T-helper 17 cell (primary cell): ENCODE results near the gene TAF5L. TPM values are rescaled to one million over a fixed set of nuclear protein-coding genes. Genes with fewer than 3 reads are reported as not detected.
A peak's percentile ranks its signal among the peaks of the same experiment; 100 is the strongest.

Experiments
- ATAC-seq: fragments of 150-1000 bp; cut with Tn5 transposase; 2 replicates; pipeline ENCODE4 v1.10.0; 2021; ENCODE audit warnings: mild to moderate bottlenecking, moderate library complexity
- DNase-seq, 3 donors: peaks; one replicate each; pipeline versions ENCODE4 v3.0.0 to v3.0.0-alpha.2; 2020 to 2021
- H3K9me3 ChIP-seq: one replicate; pipeline ENCODE4 v1.7.0; 2013; ENCODE audit warnings: low read length, mild to moderate bottlenecking; ENCODE audit not compliant: control insufficient read depth, poor library complexity, severe bottlenecking
- H3K27ac Mint-ChIP-seq: one replicate; pipeline ENCODE4 v1.8.0; 2022; ENCODE audit warnings: mild to moderate bottlenecking, moderate library complexity, mixed read lengths
- H3K27me3 Mint-ChIP-seq: one replicate; pipeline ENCODE4 v1.8.0; 2022; ENCODE audit warnings: mixed read lengths
- H3K36me3 Mint-ChIP-seq: one replicate; pipeline ENCODE4 v1.8.0; 2022; ENCODE audit warnings: low read depth, mixed read lengths
- H3K4me1 Mint-ChIP-seq: one replicate; pipeline ENCODE4 v1.8.0; 2022; ENCODE audit warnings: mild to moderate bottlenecking, mixed read lengths
- H3K4me3 Mint-ChIP-seq: one replicate; pipeline ENCODE4 v1.8.0; 2022; ENCODE audit warnings: mild to moderate bottlenecking, moderate library complexity, mixed read lengths
- total RNA-seq, 4 donors: library from RNA in 2 of 4; stranded (reverse) in 2 of 4; gene quantifications; one replicate each; pipeline ENCODE4 v1.2.3 and lab custom pipeline; 2022 to 2026

Gene TAF5L
- total RNA-seq, 2 donors from 2014 or later: 24.2 to 34.2 TPM

DNA sequence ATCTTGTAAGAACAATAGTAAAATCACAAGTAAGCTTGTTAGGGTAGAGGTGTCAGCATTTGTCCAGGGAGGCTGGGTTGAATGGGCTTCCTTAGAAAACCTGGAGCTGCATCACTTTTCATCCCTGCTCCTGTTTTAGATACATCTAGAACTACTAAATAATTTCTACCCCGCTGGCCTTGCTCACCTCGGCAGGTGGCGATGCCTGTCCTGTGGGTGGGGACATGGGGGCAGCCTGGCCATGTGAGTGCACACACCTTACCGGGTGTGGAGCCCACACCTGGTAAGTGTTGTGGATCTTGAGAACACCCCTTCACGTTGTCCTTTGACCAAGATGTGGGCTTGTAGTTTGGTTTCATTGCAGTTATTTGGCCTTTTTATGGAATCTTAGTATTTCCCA is 29.9 kb upstream of the TAF5L start:
- H3K9me3 ChIP-seq: no peaks in the 10 kb centered on the region
- DNase-seq (no peak), ATAC-seq (no peak)
- H3K4me1 Mint-ChIP-seq: peaks cover under 1% of the 10 kb centered on the region
- no peaks in the 10 kb centered on the region for H3K36me3 Mint-ChIP-seq
- H3K27ac Mint-ChIP-seq: peak overlapping the region; percentile 39
- H3K27me3 Mint-ChIP-seq: no peaks in the 10 kb centered on the region
- no peak overlapping the region for H3K4me3 Mint-ChIP-seq

DNA sequence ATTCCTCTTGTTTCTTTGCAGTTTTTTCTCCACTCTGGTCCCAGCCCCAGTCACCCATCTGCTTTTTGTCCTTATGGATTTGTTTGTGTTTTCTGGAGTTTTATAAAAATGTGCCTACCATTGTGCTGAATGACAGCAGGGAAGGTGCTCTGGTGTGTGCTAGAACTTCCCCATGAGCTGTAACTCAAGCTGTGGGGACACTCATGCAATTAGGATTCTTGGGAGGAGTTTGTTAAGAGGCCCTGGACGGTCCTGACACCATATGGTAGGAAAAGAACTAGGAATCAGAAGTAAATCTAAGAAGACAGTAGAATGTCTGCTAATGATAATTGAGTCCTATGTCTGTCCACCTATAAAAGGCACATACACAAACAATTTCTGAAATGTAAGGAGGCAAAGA is 27.5 kb upstream of the TAF5L start:
- no peak overlapping the region for H3K27ac Mint-ChIP-seq
- no peaks in the 10 kb centered on the region for H3K4me1 Mint-ChIP-seq
- no peaks in the 10 kb centered on the region for H3K36me3 Mint-ChIP-seq

DNA sequence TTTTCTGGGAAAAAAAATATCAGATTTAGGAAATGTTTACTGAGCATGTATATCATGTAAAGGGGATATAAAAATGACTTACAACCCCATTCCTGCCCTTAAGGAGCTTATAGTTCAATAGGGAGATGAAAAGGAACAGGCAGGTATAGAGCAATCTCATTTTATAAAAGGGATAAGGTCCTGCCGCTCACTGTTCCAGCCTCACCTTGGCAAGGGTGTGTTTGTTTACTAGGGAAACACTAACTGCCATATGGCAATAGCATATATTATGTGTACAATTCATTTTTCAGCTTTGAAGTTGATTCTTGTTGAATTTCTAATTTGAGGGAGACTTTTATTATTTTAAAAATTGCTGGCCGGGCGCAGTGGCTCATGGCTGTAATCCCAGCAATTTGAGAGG is 25.6 kb upstream of the TAF5L start:
- Mint-ChIP-seq H3K27me3 (no peaks in the 10 kb centered on the region), H3K4me1 (no peaks in the 10 kb centered on the region), H3K36me3 (no peaks in the 10 kb centered on the region), H3K27ac (no peak overlapping the region), H3K4me3 (no peak overlapping the region)
- H3K9me3 ChIP-seq: no peaks in the 10 kb centered on the region
- ATAC-seq (no peak), DNase-seq (no peak)

More for the DNA sequence above, 27.5 kb upstream of the TAF5L start:
- H3K9me3 ChIP-seq: no peaks in the 10 kb centered on the region
- ATAC-seq (no peak), DNase-seq (no peak)
- Mint-ChIP-seq H3K4me3 (no peak overlapping the region), H3K27me3 (no peaks in the 10 kb centered on the region)

DNA sequence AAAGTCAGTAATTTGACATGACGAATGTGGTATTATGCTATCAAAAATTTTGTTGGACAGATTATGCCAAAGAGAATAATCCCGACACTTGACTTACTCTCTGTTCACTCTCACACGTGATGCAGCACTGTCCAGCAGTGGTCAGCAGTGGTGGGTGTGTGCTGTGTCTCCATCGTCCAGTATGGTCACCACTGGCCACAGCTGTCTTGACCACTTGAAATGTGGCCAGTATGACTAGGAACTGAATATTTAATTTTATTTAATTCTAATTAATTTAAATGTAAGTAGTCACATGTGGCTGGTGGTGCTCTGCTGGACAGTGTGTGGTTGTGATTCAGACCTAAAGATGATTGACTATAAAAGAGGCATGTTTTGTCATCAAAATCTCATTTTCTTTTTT is 24.1 kb upstream of the TAF5L start:
- no peak overlapping the region for H3K4me3 Mint-ChIP-seq
- no peaks in the 10 kb centered on the region for H3K27me3 Mint-ChIP-seq
- H3K9me3 ChIP-seq: no peaks in the 10 kb centered on the region
- DNase-seq: no peak
- H3K27ac Mint-ChIP-seq: no peak overlapping the region
- ATAC-seq: no peak
- peaks cover 5% of the 10 kb centered on the region for H3K36me3 Mint-ChIP-seq
- H3K4me1 Mint-ChIP-seq: peaks cover 4% of the 10 kb centered on the region

DNA sequence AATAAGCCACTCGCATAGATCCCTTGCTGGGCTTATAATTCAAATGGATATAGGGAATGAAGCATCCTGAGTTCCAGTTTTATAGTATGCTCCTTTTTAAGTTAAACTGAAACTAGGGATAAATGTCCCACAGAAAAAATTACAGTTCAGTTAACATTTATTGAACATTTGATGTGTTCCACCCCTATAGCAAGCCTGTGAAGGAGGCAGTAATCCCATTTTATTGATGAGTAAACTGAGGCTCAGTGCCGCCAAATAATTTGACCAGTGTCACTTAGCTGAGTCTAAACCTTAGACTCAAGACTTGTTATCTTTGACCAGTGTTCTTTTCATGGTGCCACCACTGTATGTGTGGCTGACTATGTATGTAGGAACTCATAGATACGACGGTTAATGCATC is 22.5 kb upstream of the TAF5L start:
- Mint-ChIP-seq H3K4me1 (peaks cover 9% of the 10 kb centered on the region), H3K4me3 (no peak overlapping the region), H3K36me3 (peaks cover 9% of the 10 kb centered on the region), H3K27ac (no peak overlapping the region), H3K27me3 (no peaks in the 10 kb centered on the region)
- DNase-seq: no peak
- no peak for ATAC-seq
- no peaks in the 10 kb centered on the region for H3K9me3 ChIP-seq

DNA sequence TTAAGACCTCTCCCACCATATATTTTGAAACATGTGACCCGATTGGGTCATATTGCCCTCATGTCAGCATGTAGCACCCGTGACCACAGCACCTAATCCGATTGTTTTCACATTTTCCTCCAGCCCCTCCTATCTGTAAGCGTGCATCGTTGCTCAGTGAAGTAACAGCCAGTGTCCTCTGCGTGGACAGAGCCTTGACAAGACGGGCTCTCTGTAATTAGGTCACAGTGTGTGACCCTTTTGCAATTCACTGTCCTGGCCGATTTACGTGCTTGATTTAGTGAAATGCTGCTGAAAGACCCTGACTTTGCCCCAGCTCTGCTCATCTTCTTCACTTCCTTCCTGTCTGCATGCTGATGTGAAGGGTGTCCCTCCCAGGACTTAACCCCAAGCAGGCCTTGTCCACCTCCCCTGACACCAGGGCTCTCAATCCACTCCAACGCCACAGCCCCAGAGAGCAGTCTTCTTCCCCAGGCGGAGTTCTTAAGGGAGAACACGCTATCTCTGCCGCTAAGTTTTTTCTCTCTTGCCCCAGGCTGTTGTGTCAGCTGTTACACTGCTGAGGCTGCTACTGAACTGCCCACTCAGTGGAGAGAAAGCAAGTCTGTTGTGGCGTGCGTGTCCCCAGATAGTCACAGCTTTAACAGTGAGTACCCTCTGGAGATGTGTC is 19.5 kb upstream of the TAF5L start:
- peaks cover 9% of the 10 kb centered on the region for H3K36me3 Mint-ChIP-seq
- DNase-seq (no peak), ATAC-seq (no peak)
- H3K9me3 ChIP-seq: no peaks in the 10 kb centered on the region
- no peaks in the 10 kb centered on the region for H3K27me3 Mint-ChIP-seq
- no peak overlapping the region for H3K4me3 Mint-ChIP-seq
- H3K27ac Mint-ChIP-seq: peak overlapping the region; percentile 85
- peaks cover 12% of the 10 kb centered on the region for H3K4me1 Mint-ChIP-seq

DNA sequence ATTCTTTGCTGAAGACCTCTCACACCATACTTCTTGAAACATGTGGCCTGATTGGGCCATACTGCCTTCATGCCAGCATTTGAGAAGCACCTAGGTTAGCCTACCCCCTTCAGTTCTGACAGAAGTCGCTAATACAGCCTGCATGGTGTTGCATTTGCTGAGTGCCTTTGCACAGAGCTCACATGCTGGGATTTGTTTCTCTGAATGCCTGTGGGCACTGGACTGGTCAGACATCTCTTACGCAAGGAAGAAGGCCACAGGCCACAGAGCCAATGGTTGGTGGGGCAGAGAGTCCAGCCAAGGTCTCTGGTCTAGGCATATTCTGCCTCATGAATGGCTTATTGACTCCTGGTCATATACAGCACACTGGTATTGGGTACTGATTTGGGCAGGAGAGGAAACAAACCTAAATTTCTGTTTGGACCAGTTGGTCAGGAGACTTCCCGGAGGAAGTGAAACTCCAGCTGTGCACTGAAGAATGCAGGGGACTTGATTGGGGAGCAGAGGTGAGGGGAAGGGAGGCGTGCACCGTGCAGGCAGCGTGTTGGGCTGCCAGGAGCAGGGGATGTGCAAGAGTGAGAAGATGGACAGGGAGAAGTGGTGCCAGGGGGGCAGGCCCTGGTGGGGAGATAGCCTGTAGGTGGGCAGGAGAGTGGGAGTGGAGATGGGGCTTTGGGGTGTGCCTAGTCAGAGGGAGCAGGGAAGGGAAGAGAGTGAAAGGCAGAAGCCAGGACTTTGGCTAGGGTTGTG is 18.2 kb upstream of the TAF5L start:
- H3K9me3 ChIP-seq: no peaks in the 10 kb centered on the region

DNA sequence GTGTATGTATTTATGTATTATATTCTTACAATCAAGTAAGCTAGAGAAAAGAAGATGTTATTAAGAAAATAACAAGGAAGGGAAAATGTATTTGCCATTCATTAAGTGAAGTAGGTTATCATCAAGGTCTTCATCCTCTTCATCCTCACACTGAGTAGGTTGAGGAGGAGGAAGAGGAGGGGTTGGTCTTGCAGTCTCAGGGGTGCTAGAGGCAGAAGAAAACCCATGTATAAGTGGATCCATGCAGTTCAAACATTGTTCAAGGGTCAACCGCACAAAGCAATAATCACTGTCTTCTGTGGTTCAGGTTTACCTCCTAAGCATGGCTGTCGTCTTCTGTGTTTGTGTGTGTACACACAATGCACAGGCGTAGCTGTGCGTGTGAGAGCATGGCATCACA is 17.0 kb upstream of the TAF5L start:
- Mint-ChIP-seq H3K4me3 (no peak overlapping the region), H3K36me3 (peaks cover 9% of the 10 kb centered on the region), H3K27ac (no peak overlapping the region), H3K4me1 (peaks cover 14% of the 10 kb centered on the region), H3K27me3 (no peaks in the 10 kb centered on the region)
- DNase-seq (no peak), ATAC-seq (no peak)
- H3K9me3 ChIP-seq: no peaks in the 10 kb centered on the region

More for the DNA sequence above, 18.2 kb upstream of the TAF5L start:
- ATAC-seq (no peak), DNase-seq (no peak)
- H3K4me1 Mint-ChIP-seq: peaks cover 12% of the 10 kb centered on the region
- H3K27ac Mint-ChIP-seq: peak overlapping the region; percentile 27
- peaks cover 9% of the 10 kb centered on the region for H3K36me3 Mint-ChIP-seq
- no peaks in the 10 kb centered on the region for H3K27me3 Mint-ChIP-seq
- peak overlapping the region; percentile 9 for H3K4me3 Mint-ChIP-seq

DNA sequence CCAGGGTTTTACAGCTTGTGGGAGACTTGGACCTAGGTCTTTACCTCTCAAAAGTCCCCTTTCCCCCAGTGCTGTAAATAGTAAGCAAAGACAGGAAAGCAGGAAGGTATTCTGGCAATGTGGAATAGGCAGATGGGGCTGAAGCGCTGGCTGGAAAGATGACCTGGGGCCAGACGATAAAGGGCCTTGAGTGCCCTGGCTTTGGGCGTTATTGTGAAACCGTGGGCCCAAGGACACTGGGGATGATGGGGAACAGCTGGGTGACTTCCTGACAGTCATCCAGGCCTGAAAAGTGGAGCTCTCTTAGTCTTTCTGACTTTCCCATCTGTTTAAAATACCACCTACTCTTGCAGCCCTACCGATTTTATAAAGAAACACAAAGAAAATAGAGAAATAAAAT is 16.5 kb upstream of the TAF5L start:
- no peak overlapping the region for H3K27ac Mint-ChIP-seq
- H3K4me1 Mint-ChIP-seq: peaks cover 15% of the 10 kb centered on the region
- ATAC-seq (no peak), DNase-seq (no peak)
- H3K9me3 ChIP-seq: no peaks in the 10 kb centered on the region
- H3K4me3 Mint-ChIP-seq: no peak overlapping the region
- H3K36me3 Mint-ChIP-seq: peaks cover 9% of the 10 kb centered on the region
- no peaks in the 10 kb centered on the region for H3K27me3 Mint-ChIP-seq

DNA sequence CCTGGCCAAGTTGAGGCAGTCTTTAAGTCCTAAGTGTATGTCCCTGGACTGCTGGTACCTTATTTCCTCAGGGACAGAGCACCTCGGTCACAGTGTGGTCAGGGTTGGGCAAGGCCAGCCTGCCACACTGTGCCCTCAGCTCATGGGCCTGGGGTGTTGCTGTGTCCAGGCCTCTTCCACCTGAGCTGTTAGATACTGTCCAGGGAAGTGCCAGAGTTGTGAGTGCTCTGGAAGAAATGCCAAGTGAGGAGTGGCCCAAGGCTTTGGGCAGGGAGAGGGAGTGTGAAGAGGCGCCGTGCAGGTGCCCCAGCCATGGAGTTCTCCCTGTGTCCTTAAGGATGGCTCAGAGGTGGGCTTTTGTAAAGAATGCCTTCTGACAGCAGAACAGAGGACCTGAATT is 15.4 kb upstream of the TAF5L start:
- Mint-ChIP-seq H3K27me3 (no peaks in the 10 kb centered on the region), H3K4me1 (peaks cover 18% of the 10 kb centered on the region), H3K27ac (peak overlapping the region; percentile 72), H3K36me3 (peaks cover 9% of the 10 kb centered on the region), H3K4me3 (no peak overlapping the region)
- no peak for DNase-seq
- no peak for ATAC-seq
- H3K9me3 ChIP-seq: no peaks in the 10 kb centered on the region

DNA sequence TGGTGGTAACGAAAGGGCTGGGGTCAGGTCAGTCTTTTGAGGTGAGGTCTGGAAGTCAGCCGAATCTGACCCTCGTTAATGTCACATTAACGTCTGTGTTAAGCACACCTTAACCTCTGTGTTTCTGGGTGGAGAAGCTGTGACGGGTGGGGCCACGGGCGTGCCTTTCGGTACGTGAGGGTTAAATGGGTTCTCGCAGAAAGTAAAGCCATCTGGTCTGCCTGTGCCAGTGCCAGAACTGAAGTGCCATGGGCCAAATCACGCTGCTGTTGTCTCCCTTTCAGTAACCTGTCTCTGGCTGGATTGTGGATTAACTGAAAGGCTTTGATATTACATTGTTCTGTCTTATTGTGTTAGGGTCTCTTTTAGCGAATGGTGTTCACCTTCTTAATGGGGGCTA is 14.5 kb upstream of the TAF5L start:
- H3K27me3 Mint-ChIP-seq: no peaks in the 10 kb centered on the region
- peaks cover 8% of the 10 kb centered on the region for H3K36me3 Mint-ChIP-seq
- H3K4me1 Mint-ChIP-seq: peaks cover 16% of the 10 kb centered on the region
- H3K4me3 Mint-ChIP-seq: no peak overlapping the region
- H3K27ac Mint-ChIP-seq: no peak overlapping the region
- H3K9me3 ChIP-seq: no peaks in the 10 kb centered on the region
- ATAC-seq (no peak), DNase-seq (no peak)

DNA sequence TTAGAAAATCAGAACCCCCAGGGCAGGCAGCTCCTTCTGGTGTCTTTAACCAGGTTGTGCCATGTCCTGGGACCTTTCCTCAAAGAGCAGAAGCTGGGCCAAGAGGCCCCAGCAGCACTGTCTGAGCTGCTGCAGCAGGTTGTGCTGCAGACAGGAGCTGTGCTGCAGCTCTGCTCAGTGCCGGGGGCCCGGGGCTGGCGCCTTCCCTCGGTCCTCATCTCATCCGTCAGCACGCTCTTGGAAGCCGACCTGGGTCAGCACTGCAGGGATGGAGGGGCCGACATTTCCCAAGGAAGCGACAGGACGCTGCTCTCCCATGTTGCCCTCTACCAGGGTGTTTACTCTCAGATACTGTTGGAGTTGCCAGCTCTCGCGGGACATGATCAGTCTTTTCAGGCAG is 11.8 kb upstream of the TAF5L start:
- H3K9me3 ChIP-seq: no peaks in the 10 kb centered on the region
- Mint-ChIP-seq H3K27me3 (no peaks in the 10 kb centered on the region), H3K27ac (no peak overlapping the region), H3K4me3 (no peak overlapping the region), H3K36me3 (no peaks in the 10 kb centered on the region), H3K4me1 (peaks cover 10% of the 10 kb centered on the region)
- ATAC-seq (no peak), DNase-seq (no peak)

DNA sequence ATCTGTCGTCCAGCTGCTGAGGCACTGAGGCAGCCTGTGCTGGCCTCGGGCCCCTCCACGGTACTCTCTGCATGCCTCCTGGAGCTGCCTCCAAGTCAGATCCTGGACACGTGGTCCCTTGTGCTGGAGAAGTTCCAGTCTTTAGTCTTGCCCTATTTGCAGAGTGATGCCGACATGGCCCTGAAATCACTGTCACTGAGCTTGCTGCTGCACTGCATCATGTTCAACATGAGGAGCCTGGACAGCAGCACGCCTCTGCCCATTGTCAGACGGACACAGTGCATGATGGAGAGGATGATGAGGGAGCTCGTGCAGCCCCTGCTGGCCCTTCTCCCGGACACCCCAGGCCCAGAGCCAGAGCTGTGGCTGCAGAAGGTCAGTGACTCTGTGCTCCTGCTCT is 10.1 kb upstream of the TAF5L start:
- H3K4me1 Mint-ChIP-seq: peaks cover 13% of the 10 kb centered on the region
- no peaks in the 10 kb centered on the region for H3K27me3 Mint-ChIP-seq
- H3K27ac Mint-ChIP-seq: no peak overlapping the region
- ATAC-seq (no peak), DNase-seq (no peak)
- H3K4me3 Mint-ChIP-seq: no peak overlapping the region
- H3K36me3 Mint-ChIP-seq: no peaks in the 10 kb centered on the region
- H3K9me3 ChIP-seq: no peaks in the 10 kb centered on the region

DNA sequence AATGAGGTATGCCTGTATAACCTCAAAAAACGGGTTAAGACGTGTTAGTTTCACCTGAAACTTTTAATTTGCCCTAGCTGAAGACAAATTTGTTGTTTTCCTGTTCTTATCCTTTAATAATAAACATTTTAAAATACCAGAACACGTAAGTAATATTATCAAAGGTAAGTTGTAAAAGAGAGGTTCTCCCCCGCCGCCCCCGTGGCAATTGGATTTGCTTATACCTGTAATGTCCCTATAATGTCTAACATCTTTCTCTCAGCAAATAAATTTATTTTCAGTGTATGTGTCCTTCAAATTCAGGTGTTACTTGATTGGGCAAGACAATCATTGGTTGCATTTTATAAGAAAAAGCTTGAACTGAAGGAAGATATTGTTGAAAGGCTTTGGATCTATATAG is 6.0 kb upstream of the TAF5L start:
- Mint-ChIP-seq H3K4me3 (no peak overlapping the region), H3K27ac (no peak overlapping the region), H3K36me3 (no peaks in the 10 kb centered on the region), H3K4me1 (peaks cover 22% of the 10 kb centered on the region), H3K27me3 (no peaks in the 10 kb centered on the region)
- no peaks in the 10 kb centered on the region for H3K9me3 ChIP-seq
- DNase-seq (no peak), ATAC-seq (no peak)
